HepG2 (cell line): Measurements from ENCODE around the gene GNAL. TPM values are rescaled to one million over a fixed set of nuclear protein-coding genes. Genes with fewer than 3 reads are reported as not detected.

Source experiments
- ARID4A ChIP-seq: sonication (generic); formaldehyde crosslinking; IDR thresholded peaks from 2 replicates; pipeline ENCODE4 v1.5.0; 2020; ENCODE audit warnings: mild to moderate bottlenecking, missing genetic modification reagents, borderline replicate concordance
- ATM ChIP-seq: fragments of 450-650 bp; IDR thresholded peaks from 2 replicates; pipeline ENCODE4 v1.7.1; 2017; ENCODE audit warnings: mild to moderate bottlenecking, borderline replicate concordance
- GLMP ChIP-seq: sonication (generic); formaldehyde crosslinking; IDR thresholded peaks from 2 replicates; pipeline ENCODE4 v1.9.0; 2021; ENCODE audit warnings: missing genetic modification reagents, mild to moderate bottlenecking, borderline replicate concordance
- HOXA9 ChIP-seq: sonication (generic); formaldehyde crosslinking; IDR thresholded peaks from 2 replicates; pipeline ENCODE4 v1.8.1; 2022; ENCODE audit warnings: missing genetic modification reagents, mild to moderate bottlenecking, moderate library complexity, borderline replicate concordance
- KLF11 ChIP-seq: IDR thresholded peaks from 2 replicates; pipeline ENCODE4 v1.6.1; 2016; ENCODE audit warnings: missing compliant biosample characterization
- MED8 ChIP-seq: sonication (generic); formaldehyde crosslinking; IDR thresholded peaks from 2 replicates; pipeline ENCODE4 v1.8.1; 2023; ENCODE audit warnings: mild to moderate bottlenecking, missing genetic modification reagents; ENCODE audit not compliant: insufficient replicate concordance
- MTA3 ChIP-seq: sonication (generic); formaldehyde crosslinking; IDR thresholded peaks from 2 replicates; pipeline ENCODE4 v1.4.0; 2020; ENCODE audit warnings: missing genetic modification reagents
- NKX3-1 ChIP-seq: sonication (generic); formaldehyde crosslinking; IDR thresholded peaks from 2 replicates; pipeline ENCODE4 v1.5.0; 2020; ENCODE audit warnings: missing genetic modification reagents
- PRDM15 ChIP-seq: sonication (generic); formaldehyde crosslinking; IDR thresholded peaks from 2 replicates; pipeline ENCODE4 v1.4.0; 2020; ENCODE audit warnings: missing genetic modification reagents
- PRMT3 ChIP-seq: sonication (generic); formaldehyde crosslinking; IDR thresholded peaks from 2 replicates; pipeline ENCODE4 v1.8.1; 2022; ENCODE audit warnings: low read depth, mild to moderate bottlenecking, moderate library complexity, missing genetic modification reagents, borderline replicate concordance
- SIN3A ChIP-seq: IDR thresholded peaks from 2 replicates; pipeline ENCODE4 v1.6.1; 2011; ENCODE audit warnings: low read depth, mild to moderate bottlenecking, control low read depth, low read length, borderline replicate concordance
- TBL1XR1 ChIP-seq: fragments of 150-350 bp; IDR thresholded peaks from 2 replicates; pipeline ENCODE4 v1.6.1; 2014; ENCODE audit warnings: borderline replicate concordance, low read length; ENCODE audit not compliant: partially characterized antibody
- ZBTB2 ChIP-seq: sonication (generic); formaldehyde crosslinking; IDR thresholded peaks from 2 replicates; pipeline ENCODE4 v1.8.0; 2022; ENCODE audit warnings: low read depth, missing genetic modification reagents
- ZNF333 ChIP-seq: sonication (generic); formaldehyde crosslinking; IDR thresholded peaks from 2 replicates; pipeline ENCODE4 v1.4.0; 2020; ENCODE audit warnings: mild to moderate bottlenecking, missing genetic modification reagents, borderline replicate concordance
- ZNF7 ChIP-seq: IDR thresholded peaks from 2 replicates; pipeline ENCODE4 v1.6.1; 2016; ENCODE audit warnings: missing biosample characterization, missing genetic modification reagents
- ZSCAN12 ChIP-seq: sonication (generic); formaldehyde crosslinking; IDR thresholded peaks from 2 replicates; pipeline ENCODE4 v1.9.0; 2021; ENCODE audit warnings: mild to moderate bottlenecking, missing genetic modification reagents
- polyA plus RNA-seq, 8 experiments: library from polyadenylated mRNA; depleted of rRNA in 3 of 8; stranded (reverse) in 7 of 8; unstranded in 1 of 8; fragments of >200 nt; fragmentation: Illumina TruSeq in 4 of 8; extraction: Trizol in 4 of 8; gene quantifications; 2 replicates each; pipeline versions ENCODE4 v1.2.1 to v1.2.3, GENCODE V29; 2011 to 2016; ENCODE audit warnings: low read depth in 4 of 8, missing spikeins in 1 of 8, mixed read lengths in 1 of 8; ENCODE audit not compliant: insufficient read depth in 1 of 8
- total RNA-seq, 5 experiments: library from RNA; depleted of rRNA; stranded (reverse); fragments of >200 nt; fragmentation: Illumina TruSeq; extraction: Trizol; gene quantifications; 2 replicates each; pipeline ENCODE4 v1.2.3, GENCODE V29; 2016; ENCODE audit warnings: low read depth in 1 of 5

Gene GNAL
- total and polyA plus RNA-seq, 2 of the 13 experiments (the other 11 are each of a cell fraction or from before 2014, with no cell fraction given) = 0.87 to 1.4 TPM

- peak; percentile 93 for TF ChIP-seq ARID4A
- peak; percentile 62 for TF ChIP-seq TBL1XR1
- TF ChIP-seq PRMT3 (CRISPR knock-in tag) = no peak
- peak; percentile 87; the same call in 1 of the 2 replicates for TF ChIP-seq KLF11 (CRISPR knock-in tag)
- no peak for TF ChIP-seq GLMP (CRISPR knock-in tag)
- TF ChIP-seq SIN3A = peak; percentile 99
- TF ChIP-seq MTA3 (CRISPR knock-in tag) = no peak
- peak; percentile 60 for TF ChIP-seq MED8
- TF ChIP-seq ZNF7 (CRISPR knock-in tag) = no peak
- TF ChIP-seq ATM = no peak
- TF ChIP-seq ZNF333 = no peak
- peak; percentile 73; the same call in 1 of the 2 replicates for TF ChIP-seq NKX3-1 (CRISPR knock-in tag)
- peak; percentile 39; the same call in 1 of the 2 replicates for TF ChIP-seq ZBTB2 (CRISPR knock-in tag)
- TF ChIP-seq ZSCAN12 (CRISPR knock-in tag) = peak; percentile 63; the same call in 1 of the 2 replicates
- no peak for TF ChIP-seq HOXA9 (CRISPR knock-in tag)
- peak; percentile 94 for TF ChIP-seq PRDM15
These were observed 162.2 kb downstream of the GNAL start, which contains the start of gene CHMP1B (continued) for GRCh38 chr18:11851146-11851805.
